IPS-18a (cell line): ENCODE results near the gene TBC1D1.

ENCODE experiments used
- H3K27ac ChIP-seq: one replicate; pipeline ENCODE4 v1.5.1; 2013; ENCODE audit warnings: low read length
- H3K27me3 ChIP-seq: one replicate; pipeline ENCODE4 v1.6.1; 2013; ENCODE audit warnings: mild to moderate bottlenecking, low read length; ENCODE audit not compliant: control insufficient read depth, insufficient read depth
- H3K36me3 ChIP-seq: one replicate; pipeline ENCODE4 v1.6.1; 2013; ENCODE audit warnings: low read depth, low read length; ENCODE audit not compliant: control insufficient read depth
- H3K4me1 ChIP-seq: one replicate; pipeline ENCODE4 v1.6.1; 2013; ENCODE audit warnings: low read depth, low read length; ENCODE audit not compliant: control insufficient read depth
- H3K4me3 ChIP-seq: one replicate; pipeline ENCODE4 v1.5.1; 2013; ENCODE audit warnings: low read length
- H3K9ac ChIP-seq: one replicate; pipeline ENCODE4 v1.6.1; 2013; ENCODE audit warnings: mild to moderate bottlenecking, low read length, moderate library complexity
- H3K9me3 ChIP-seq: one replicate; pipeline ENCODE4 v1.6.1; 2013; ENCODE audit warnings: low read depth, low read length; ENCODE audit not compliant: control insufficient read depth

The TBC1D1 gene

DNA sequence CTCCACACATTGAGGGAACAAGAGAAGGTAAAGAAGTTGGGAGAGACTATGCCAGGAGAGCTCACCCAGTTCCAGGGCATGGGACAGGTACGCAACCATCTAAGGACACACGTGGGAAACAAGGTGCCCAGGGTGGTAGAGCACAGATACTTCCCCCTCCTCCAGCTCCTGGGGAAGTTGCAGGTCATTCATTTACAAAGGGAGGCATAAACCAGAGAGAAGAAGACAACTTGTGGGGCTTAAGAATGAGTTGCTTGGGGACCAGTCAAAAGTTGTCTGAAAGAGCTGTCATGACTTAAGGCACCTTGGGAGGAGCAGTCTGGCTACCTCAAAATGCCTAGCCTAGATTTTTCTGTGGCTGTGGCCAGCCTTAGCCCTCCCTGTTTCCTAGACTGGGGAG, 255.5 kb downstream of the TBC1D1 start:
- Histone ChIP-seq H3K27me3 (no peaks in the 10 kb centered on the region), H3K36me3 (no peaks in the 10 kb centered on the region), H3K27ac (no peak overlapping the region), H3K9me3 (no peaks in the 10 kb centered on the region), H3K9ac (no peak overlapping the region), H3K4me3 (no peak overlapping the region), H3K4me1 (no peaks in the 10 kb centered on the region)

DNA sequence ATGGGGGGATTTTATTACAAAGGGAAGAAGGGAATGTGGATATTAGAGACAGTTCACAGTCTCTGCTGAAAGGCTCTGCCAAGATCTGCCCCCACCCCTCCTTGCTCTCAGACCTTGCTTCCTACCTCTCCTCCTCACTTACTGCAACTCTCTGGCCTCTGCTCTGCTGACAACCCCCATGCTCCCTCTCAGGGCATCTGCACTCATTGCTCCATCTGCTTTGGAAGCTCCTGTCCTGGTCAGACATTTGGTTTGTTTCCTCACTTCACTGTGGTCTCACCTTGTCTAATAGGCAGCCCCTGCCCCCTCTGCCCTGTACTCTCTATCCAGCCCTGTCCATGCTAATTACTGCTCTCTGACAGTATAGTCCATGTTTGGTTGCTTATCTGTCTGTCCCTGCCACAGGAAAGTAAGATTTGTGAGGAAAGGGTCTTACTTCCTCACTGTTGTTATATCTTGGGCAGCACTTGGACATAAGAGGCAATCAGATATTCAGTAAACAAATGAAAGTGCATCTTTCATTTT, 258.6 kb downstream of the TBC1D1 start:
- no peaks in the 10 kb centered on the region for H3K4me1 ChIP-seq
- no peak overlapping the region for H3K4me3 ChIP-seq
- no peak overlapping the region for H3K9ac ChIP-seq
- H3K9me3 ChIP-seq: no peaks in the 10 kb centered on the region
- no peaks in the 10 kb centered on the region for H3K27me3 ChIP-seq
- no peaks in the 10 kb centered on the region for H3K36me3 ChIP-seq
- no peak overlapping the region for H3K27ac ChIP-seq

DNA sequence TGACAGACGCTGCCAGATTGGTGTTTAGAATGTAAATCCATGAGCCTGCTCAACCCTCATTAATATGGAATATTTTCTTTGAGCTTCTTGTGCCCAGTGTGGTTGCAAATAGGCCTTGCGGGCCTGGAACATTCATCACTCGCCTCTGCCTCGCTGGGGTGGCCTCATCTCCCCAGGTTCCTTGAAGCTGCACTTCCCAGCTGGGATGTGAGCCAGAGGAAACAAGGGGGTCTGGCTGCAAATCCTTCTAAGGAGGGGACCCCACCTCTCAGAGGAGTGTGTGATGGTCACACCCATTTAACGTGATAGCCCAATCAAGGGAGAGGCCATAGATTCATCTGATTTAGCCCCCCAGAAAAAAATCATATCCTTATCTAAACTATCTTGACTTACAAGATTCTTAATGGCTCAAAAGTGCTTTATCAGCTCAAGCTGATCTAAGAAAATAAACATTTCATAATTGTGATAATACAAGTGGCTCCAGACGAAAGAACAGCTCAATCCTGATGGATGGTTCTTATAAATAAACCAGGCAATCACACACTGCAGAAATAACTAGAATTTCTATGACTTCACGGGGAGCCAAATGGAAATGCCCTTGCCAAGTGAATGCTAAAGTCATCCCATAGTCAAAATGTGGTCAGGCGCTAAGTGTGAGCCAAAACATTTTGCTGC, 259.2 kb downstream of the TBC1D1 start:
- Histone ChIP-seq H3K27ac (no peak overlapping the region), H3K4me1 (no peaks in the 10 kb centered on the region), H3K36me3 (no peaks in the 10 kb centered on the region), H3K9ac (no peak overlapping the region), H3K27me3 (no peaks in the 10 kb centered on the region), H3K4me3 (no peak overlapping the region), H3K9me3 (no peaks in the 10 kb centered on the region)

DNA sequence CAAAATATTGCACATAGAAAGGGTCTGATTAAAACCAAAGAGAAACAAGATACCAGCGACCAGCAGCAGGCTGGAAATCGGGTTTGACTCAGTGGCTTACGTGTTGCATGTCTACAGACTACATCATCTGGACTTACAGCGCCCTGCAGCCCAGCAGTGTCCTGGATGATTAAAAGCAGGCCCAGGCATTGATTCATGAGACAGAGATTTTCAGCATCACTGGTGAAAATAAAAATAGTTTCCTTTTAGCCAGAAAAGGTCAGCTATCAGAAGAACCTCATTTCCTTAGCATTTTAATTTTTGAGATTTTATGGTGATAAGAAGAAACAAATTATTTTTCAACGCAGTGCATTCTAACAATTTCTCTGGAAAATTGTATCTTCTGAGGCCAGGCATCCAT, 259.9 kb downstream of the TBC1D1 start:
- Histone ChIP-seq H3K27me3 (no peaks in the 10 kb centered on the region), H3K27ac (no peak overlapping the region), H3K36me3 (no peaks in the 10 kb centered on the region), H3K9me3 (no peaks in the 10 kb centered on the region), H3K4me3 (no peak overlapping the region), H3K9ac (no peak overlapping the region), H3K4me1 (no peaks in the 10 kb centered on the region)

DNA sequence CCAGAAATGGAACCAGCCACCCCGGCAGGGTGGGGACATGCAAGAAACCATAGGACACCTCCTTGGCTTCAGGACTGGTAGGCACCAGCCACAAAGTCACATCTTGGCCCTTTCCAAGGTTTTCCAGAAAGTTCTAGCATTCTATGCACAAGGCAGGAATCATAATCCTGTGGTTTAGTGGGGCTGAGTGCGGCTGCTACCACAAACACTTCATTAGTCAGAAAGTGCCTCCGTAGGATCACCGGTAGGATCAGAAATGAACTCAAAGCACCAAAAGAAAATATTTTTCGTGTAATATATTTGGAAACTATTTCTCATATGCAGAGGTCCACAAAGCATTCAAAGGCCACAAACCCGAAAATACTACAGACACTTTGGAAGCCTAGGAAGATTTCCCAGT, 261.0 kb downstream of the TBC1D1 start:
- Histone ChIP-seq H3K27ac (no peak overlapping the region), H3K9me3 (no peaks in the 10 kb centered on the region), H3K4me1 (no peaks in the 10 kb centered on the region), H3K9ac (no peak overlapping the region), H3K4me3 (no peak overlapping the region), H3K36me3 (no peaks in the 10 kb centered on the region), H3K27me3 (no peaks in the 10 kb centered on the region)

DNA sequence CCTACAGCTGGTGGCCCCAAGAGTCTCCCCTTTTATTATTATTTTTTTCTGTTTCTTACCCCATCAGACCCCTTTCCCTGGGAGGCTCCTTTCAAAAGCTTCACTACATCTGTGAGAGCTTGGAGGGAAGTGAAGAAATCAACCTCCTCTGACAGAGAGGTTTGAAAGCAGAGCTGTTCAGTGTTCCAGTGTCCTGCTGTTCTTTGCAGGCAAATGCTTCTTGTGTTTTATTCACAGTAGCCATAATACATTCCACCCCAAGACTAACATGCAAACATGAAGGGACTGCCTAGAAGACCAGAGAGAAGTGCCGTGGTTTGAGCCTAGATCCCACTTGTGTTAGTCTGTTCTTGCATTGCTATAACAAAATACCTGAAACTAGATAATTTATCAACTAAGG, 261.4 kb downstream of the TBC1D1 start:
- Histone ChIP-seq H3K9ac (no peak overlapping the region), H3K4me1 (no peaks in the 10 kb centered on the region), H3K36me3 (no peaks in the 10 kb centered on the region), H3K27me3 (no peaks in the 10 kb centered on the region), H3K9me3 (no peaks in the 10 kb centered on the region), H3K27ac (no peak overlapping the region), H3K4me3 (no peak overlapping the region)

DNA sequence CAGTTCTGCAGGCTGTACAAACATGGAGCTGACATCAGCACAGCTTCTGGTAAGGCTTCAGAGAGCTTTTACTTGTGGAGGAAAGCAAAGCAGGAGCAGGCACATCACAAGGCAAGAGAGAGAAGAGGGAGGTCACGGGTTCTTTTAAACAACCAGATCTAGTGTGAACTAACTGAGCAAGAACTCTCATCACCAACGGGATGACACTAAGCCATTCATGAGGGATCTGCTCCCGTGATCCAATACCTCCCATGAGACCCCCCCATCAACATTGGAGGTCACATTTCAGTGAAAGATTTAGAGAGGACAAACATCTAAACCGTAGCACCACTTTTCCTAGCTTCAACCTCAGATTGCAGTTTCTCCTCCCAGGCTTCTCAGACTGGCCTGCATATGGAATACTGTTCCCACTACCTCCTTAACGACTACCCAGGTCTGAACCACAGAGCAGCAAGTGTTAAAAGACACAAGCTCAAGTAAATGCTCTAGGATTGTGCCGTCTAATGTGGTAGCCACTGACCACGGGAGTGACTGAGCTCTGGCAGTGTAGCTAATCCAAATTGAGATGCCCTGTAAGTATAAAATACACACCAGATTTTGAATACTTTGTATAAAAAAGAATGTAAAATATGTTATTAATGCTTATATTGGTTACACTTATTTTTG, 262.0 kb downstream of the TBC1D1 start:
- no peaks in the 10 kb centered on the region for H3K27me3 ChIP-seq
- H3K9me3 ChIP-seq: no peaks in the 10 kb centered on the region
- no peak overlapping the region for H3K4me3 ChIP-seq
- H3K4me1 ChIP-seq: no peaks in the 10 kb centered on the region
- no peak overlapping the region for H3K9ac ChIP-seq
- no peak overlapping the region for H3K27ac ChIP-seq
- no peaks in the 10 kb centered on the region for H3K36me3 ChIP-seq

DNA sequence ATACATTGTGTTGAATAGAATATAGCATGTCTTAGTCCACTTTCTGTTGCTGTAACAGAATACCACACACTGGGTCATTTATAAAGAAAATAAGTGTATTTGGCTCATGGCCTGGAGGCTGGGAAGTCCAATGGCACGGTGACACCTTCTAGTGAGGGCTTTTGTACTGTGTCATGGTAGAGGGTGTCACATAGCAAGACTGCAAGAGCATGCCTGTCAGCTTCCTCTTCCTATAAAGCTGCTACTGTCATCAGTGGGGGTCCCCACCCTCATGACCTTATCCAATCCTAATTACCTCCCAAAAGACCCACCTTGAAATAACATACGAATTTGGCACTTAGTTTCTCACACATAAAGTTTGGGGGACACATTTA, 262.5 kb downstream of the TBC1D1 start:
- no peaks in the 10 kb centered on the region for H3K27me3 ChIP-seq
- no peak overlapping the region for H3K9ac ChIP-seq
- no peaks in the 10 kb centered on the region for H3K4me1 ChIP-seq
- H3K4me3 ChIP-seq: no peak overlapping the region
- H3K36me3 ChIP-seq: no peaks in the 10 kb centered on the region
- no peak overlapping the region for H3K27ac ChIP-seq
- no peaks in the 10 kb centered on the region for H3K9me3 ChIP-seq

DNA sequence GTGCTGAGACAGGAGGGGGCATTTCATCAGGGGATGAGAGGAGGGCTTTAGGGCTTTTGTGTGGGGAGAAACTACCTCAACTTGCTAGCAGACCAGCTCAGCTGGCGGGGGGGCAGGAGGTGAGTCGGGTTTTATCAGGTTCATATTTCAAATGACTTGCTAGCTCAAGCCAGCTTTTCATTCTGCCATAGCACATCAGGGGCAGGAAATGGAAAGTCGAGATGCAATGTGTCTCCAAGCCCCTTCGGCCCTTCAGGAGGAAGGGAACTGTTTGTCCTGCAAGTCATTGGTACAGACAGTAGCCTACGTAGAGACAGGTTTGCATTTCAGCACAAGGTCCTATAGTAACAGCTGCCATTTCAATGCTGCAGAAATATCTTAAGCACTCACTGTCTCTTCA, 263.4 kb downstream of the TBC1D1 start:
- H3K9me3 ChIP-seq: no peaks in the 10 kb centered on the region
- no peak overlapping the region for H3K27ac ChIP-seq
- no peaks in the 10 kb centered on the region for H3K36me3 ChIP-seq
- H3K9ac ChIP-seq: no peak overlapping the region
- H3K4me1 ChIP-seq: no peaks in the 10 kb centered on the region
- no peak overlapping the region for H3K4me3 ChIP-seq
- no peaks in the 10 kb centered on the region for H3K27me3 ChIP-seq

DNA sequence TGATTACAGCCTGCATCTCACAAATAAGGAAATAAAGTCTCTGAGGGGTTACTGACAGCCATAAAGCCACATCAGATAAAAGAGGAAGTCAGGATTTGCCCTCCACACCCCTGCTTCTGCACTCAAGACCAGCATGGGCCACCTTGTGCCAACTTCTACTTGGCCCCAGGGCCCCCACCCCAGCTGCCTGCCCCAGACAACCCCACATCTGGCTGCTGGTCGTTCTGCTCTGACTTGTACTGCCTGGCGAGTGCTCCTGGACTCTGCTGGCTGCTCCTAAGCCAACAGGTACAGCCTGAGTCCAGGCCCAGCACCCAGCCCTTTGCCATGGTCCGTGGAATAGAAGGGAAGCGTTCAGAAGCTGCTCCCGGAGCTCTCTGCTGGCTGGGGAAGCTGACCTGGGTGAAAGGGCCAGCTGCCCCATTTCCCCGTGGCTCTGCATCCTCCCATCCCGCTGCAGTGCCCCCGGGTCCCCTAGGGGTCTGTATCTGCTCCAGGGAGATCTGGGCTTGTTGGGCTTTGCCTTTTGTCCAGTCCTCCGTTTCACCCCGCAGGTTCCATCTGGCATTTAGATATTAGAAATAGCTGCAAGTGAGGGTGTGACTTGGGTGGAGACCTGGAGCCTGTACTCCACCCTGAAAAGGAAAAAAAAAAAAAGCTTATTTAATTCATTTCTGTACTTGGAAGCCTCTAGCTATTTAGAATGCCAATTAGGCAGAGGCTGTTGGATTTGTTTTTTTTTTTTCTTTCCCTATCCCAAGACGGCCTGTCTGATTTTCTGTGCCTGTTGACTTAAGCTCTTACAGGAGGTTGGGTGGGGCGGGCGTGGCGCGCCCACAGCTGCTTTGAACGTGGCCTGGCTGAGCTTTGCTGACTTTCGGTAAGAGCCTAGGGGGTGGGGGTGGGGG, 264.1 kb downstream of the TBC1D1 start:
- Histone ChIP-seq H3K9me3 (no peaks in the 10 kb centered on the region), H3K4me3 (no peak overlapping the region), H3K27ac (no peak overlapping the region), H3K27me3 (no peaks in the 10 kb centered on the region), H3K9ac (no peak overlapping the region), H3K36me3 (no peaks in the 10 kb centered on the region), H3K4me1 (no peaks in the 10 kb centered on the region)

DNA sequence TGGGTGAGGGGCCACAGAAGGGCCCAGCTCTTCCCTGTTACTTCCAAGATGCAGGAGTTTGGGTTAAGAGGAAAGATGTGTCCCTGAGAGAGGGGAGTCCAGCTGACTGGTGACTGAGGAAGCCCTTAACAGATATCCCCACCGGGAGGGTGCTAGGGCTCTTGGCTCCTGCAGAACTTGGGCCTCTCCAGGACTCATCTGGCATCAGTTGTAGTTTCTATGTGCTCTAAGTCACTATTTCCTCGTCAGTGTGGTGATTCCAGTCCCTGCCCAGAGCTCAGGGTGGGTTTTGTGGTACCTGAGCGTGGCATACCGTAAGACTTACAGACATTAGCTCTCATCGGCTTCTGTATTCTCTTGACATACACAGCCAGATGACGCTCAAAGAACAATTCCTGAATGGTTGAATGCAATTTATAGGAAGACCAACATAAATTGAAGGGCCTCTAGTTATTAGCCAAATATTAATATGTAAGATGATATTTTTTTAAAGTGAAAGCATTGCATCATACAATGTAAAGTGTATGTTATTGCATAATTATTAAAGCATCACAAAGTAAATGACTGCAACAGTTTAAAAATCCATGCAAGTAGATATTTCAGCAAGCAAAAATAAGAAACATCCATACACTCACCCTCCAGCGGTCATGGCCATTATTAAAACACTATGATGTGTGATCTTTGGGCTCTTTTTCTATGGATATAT, 264.9 kb downstream of the TBC1D1 start:
- H3K9me3 ChIP-seq: no peaks in the 10 kb centered on the region
- H3K27me3 ChIP-seq: no peaks in the 10 kb centered on the region
- no peaks in the 10 kb centered on the region for H3K36me3 ChIP-seq
- peaks cover 5% of the 10 kb centered on the region for H3K4me1 ChIP-seq
- H3K9ac ChIP-seq: no peak overlapping the region
- no peak overlapping the region for H3K27ac ChIP-seq
- no peak overlapping the region for H3K4me3 ChIP-seq
